ENCODE data around the gene OST4. TPM values are rescaled to one million over a fixed set of nuclear protein-coding genes. Genes with fewer than 3 reads are reported as not detected.

The OST4 gene
- total and polyA plus RNA-seq, 10 of the 15 experiments (the other 5 are each of a cell fraction or from before 2014, with no cell fraction given), result 270 to 1,543 (median 523) TPM

DNA sequence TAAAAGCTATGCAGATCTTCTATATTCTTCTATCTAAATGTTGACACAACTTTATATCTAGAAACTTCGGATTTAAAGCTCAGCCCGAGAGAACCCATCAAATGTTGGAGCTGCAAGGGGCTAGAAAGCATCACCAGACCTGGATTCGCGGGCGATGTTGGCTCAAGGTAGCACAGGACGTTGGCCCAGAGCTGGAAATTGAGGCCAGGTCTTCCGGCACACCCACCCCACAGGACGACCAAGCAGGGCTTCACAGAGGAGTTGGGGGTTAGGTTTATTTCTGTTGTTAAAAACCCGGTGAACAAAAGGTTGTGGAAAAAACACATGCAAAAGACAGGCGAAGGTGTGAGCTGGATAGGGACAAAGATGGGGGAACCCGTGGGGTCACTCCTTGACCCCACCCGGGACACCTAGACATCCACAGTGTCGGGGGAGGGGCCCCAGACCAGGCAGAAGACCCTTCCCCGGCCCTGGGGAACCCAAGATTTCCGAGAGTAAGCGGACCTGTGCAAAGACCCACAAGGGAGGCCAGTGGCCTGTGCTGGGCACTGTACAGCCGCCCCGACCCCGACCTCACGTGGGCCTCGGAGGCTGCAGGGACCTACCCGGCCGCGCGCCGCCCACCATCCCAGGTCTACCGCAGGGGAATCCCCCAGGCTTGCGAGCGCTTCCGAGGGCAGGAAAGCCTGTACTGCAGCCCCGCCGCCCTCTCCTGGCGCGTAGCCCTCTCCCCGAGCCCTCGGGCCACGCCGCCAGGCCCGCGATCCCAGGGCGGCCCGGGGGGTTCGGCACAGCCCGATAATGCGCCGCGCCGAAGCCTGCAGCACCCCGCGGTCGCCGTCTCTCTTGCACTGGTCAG, 21.8 kb downstream of the OST4 start (continued):
- TF ChIP-seq, protein P1, sequence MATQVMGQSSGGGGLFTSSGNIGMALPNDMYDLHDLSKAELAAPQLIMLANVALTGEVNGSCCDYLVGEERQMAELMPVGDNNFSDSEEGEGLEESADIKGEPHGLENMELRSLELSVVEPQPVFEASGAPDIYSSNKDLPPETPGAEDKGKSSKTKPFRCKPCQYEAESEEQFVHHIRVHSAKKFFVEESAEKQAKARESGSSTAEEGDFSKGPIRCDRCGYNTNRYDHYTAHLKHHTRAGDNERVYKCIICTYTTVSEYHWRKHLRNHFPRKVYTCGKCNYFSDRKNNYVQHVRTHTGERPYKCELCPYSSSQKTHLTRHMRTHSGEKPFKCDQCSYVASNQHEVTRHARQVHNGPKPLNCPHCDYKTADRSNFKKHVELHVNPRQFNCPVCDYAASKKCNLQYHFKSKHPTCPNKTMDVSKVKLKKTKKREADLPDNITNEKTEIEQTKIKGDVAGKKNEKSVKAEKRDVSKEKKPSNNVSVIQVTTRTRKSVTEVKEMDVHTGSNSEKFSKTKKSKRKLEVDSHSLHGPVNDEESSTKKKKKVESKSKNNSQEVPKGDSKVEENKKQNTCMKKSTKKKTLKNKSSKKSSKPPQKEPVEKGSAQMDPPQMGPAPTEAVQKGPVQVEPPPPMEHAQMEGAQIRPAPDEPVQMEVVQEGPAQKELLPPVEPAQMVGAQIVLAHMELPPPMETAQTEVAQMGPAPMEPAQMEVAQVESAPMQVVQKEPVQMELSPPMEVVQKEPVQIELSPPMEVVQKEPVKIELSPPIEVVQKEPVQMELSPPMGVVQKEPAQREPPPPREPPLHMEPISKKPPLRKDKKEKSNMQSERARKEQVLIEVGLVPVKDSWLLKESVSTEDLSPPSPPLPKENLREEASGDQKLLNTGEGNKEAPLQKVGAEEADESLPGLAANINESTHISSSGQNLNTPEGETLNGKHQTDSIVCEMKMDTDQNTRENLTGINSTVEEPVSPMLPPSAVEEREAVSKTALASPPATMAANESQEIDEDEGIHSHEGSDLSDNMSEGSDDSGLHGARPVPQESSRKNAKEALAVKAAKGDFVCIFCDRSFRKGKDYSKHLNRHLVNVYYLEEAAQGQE (IDR thresholded peaks at IDR 0.05; ENCODE audit: low read depth, low read length), result no peak
- TF ChIP-seq, protein P2, sequence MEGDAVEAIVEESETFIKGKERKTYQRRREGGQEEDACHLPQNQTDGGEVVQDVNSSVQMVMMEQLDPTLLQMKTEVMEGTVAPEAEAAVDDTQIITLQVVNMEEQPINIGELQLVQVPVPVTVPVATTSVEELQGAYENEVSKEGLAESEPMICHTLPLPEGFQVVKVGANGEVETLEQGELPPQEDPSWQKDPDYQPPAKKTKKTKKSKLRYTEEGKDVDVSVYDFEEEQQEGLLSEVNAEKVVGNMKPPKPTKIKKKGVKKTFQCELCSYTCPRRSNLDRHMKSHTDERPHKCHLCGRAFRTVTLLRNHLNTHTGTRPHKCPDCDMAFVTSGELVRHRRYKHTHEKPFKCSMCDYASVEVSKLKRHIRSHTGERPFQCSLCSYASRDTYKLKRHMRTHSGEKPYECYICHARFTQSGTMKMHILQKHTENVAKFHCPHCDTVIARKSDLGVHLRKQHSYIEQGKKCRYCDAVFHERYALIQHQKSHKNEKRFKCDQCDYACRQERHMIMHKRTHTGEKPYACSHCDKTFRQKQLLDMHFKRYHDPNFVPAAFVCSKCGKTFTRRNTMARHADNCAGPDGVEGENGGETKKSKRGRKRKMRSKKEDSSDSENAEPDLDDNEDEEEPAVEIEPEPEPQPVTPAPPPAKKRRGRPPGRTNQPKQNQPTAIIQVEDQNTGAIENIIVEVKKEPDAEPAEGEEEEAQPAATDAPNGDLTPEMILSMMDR (IDR thresholded peaks at IDR 0.05 in 2 of 3, conservative IDR thresholded peaks at IDR 0.05 in 1 of 3; ENCODE audit: control insufficient read depth in 2 of 3, extremely low read depth in 1 of 3, insufficient read depth in 1 of 3, low read depth in 3 of 3, low read length in 3 of 3), result peak in 1 of 3 experiments; percentile 4; a peak in 2 of 6 replicates
- TF ChIP-seq POLR2A (IDR thresholded peaks at IDR 0.05; ENCODE audit: low read depth, low read length) (peak; percentile 68), SMAD1 (IDR thresholded peaks at IDR 0.05; ENCODE audit: low read depth, partially characterized antibody) (no peak), IKZF1 (conservative IDR thresholded peaks at IDR 0.05) (peak; percentile 76), POU2F2 (IDR thresholded peaks at IDR 0.05; ENCODE audit: borderline replicate concordance, low read depth, low read length) (peak; percentile 41; the same call in 2 of the 3 replicates), CREB1 (IDR thresholded peaks at IDR 0.05; ENCODE audit: low read depth) (peak; percentile 25; the same call in 1 of the 2 replicates), PML (IDR thresholded peaks at IDR 0.05; ENCODE audit: low read length) (no peak), KLF5 (IDR thresholded peaks at IDR 0.05; ENCODE audit: partially characterized antibody) (no peak), ETV6 (conservative IDR thresholded peaks at IDR 0.05 in 1 of 2, IDR thresholded peaks at IDR 0.05 in 1 of 2; ENCODE audit: borderline replicate concordance in 1 of 2, low read depth in 1 of 2) (no peak), NBN (IDR thresholded peaks at IDR 0.05) (no peak), ZBED1 (IDR thresholded peaks at IDR 0.05; ENCODE audit: borderline replicate concordance) (no peak)
- TF ChIP-seq, protein P3, sequence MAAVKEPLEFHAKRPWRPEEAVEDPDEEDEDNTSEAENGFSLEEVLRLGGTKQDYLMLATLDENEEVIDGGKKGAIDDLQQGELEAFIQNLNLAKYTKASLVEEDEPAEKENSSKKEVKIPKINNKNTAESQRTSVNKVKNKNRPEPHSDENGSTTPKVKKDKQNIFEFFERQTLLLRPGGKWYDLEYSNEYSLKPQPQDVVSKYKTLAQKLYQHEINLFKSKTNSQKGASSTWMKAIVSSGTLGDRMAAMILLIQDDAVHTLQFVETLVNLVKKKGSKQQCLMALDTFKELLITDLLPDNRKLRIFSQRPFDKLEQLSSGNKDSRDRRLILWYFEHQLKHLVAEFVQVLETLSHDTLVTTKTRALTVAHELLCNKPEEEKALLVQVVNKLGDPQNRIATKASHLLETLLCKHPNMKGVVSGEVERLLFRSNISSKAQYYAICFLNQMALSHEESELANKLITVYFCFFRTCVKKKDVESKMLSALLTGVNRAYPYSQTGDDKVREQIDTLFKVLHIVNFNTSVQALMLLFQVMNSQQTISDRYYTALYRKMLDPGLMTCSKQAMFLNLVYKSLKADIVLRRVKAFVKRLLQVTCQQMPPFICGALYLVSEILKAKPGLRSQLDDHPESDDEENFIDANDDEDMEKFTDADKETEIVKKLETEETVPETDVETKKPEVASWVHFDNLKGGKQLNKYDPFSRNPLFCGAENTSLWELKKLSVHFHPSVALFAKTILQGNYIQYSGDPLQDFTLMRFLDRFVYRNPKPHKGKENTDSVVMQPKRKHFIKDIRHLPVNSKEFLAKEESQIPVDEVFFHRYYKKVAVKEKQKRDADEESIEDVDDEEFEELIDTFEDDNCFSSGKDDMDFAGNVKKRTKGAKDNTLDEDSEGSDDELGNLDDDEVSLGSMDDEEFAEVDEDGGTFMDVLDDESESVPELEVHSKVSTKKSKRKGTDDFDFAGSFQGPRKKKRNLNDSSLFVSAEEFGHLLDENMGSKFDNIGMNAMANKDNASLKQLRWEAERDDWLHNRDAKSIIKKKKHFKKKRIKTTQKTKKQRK (IDR thresholded peaks at IDR 0.05; ENCODE audit: low read depth, low read length), result no peak
- TF ChIP-seq, protein P4, sequence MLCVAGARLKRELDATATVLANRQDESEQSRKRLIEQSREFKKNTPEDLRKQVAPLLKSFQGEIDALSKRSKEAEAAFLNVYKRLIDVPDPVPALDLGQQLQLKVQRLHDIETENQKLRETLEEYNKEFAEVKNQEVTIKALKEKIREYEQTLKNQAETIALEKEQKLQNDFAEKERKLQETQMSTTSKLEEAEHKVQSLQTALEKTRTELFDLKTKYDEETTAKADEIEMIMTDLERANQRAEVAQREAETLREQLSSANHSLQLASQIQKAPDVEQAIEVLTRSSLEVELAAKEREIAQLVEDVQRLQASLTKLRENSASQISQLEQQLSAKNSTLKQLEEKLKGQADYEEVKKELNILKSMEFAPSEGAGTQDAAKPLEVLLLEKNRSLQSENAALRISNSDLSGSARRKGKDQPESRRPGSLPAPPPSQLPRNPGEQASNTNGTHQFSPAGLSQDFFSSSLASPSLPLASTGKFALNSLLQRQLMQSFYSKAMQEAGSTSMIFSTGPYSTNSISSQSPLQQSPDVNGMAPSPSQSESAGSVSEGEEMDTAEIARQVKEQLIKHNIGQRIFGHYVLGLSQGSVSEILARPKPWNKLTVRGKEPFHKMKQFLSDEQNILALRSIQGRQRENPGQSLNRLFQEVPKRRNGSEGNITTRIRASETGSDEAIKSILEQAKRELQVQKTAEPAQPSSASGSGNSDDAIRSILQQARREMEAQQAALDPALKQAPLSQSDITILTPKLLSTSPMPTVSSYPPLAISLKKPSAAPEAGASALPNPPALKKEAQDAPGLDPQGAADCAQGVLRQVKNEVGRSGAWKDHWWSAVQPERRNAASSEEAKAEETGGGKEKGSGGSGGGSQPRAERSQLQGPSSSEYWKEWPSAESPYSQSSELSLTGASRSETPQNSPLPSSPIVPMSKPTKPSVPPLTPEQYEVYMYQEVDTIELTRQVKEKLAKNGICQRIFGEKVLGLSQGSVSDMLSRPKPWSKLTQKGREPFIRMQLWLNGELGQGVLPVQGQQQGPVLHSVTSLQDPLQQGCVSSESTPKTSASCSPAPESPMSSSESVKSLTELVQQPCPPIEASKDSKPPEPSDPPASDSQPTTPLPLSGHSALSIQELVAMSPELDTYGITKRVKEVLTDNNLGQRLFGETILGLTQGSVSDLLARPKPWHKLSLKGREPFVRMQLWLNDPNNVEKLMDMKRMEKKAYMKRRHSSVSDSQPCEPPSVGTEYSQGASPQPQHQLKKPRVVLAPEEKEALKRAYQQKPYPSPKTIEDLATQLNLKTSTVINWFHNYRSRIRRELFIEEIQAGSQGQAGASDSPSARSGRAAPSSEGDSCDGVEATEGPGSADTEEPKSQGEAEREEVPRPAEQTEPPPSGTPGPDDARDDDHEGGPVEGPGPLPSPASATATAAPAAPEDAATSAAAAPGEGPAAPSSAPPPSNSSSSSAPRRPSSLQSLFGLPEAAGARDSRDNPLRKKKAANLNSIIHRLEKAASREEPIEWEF (IDR thresholded peaks at IDR 0.05; ENCODE audit: insufficient replicate concordance, low read depth, low read length), result no peak
